Measurements from ENCODE around the gene ORMDL3. TPM values are rescaled to one million over a fixed set of nuclear protein-coding genes. Genes with fewer than 3 reads are reported as not detected.
A peak's percentile ranks its signal among the peaks of the same experiment; 100 is the strongest.

Gene ORMDL3
- 10 to 100 TPM; 59.1 to 62.3 TPM for total RNA-seq

GRCh38 chr17:39927101-39927928 is at the start of gene ORMDL3, which contains the start of gene LRRC3C:
Gene ORMDL3, minus strand, starts transcription at chr17:39927601. Its CDS starts 3,398 bp downstream, at chr17:39924203.
Gene LRRC3C, plus strand, starts transcription at chr17:39927732. Its CDS starts 13,792 bp downstream, at chr17:39941524.
- peaks cover 25% of the 10 kb centered on the region for H3K36me3 Mint-ChIP-seq

GRCh38 chr17:39975801-39976200 is 48.4 kb upstream of the ORMDL3 start:
- H3K27me3 Mint-ChIP-seq, result peaks cover 10% of the 10 kb centered on the region

More at GRCh38 chr17:39927101-39927928, at the start of gene ORMDL3, which contains the start of gene LRRC3C:
- Mint-ChIP-seq H3K9me3 (no peaks in the 10 kb centered on the region), H3K27me3 (no peaks in the 10 kb centered on the region), H3K4me3 (peak within 1 kb of the TSS; percentile 96), H3K27ac (peak within 1 kb of the TSS; percentile 96), H3K4me1 (peaks cover 57% of the 10 kb centered on the region)
- DNase-seq, result peak; percentile 95

GRCh38 chr17:39974433-39974832 is 47.0 kb upstream of the ORMDL3 start:
- Mint-ChIP-seq H3K36me3 (no peaks in the 10 kb centered on the region), H3K27me3 (peaks cover 19% of the 10 kb centered on the region), H3K27ac (no peak overlapping the region), H3K4me3 (no peak overlapping the region), H3K4me1 (peaks cover 2% of the 10 kb centered on the region), H3K9me3 (no peaks in the 10 kb centered on the region)
- no peak for DNase-seq

More at GRCh38 chr17:39975801-39976200, 48.4 kb upstream of the ORMDL3 start:
- no peak overlapping the region for H3K4me3 Mint-ChIP-seq
- H3K36me3 Mint-ChIP-seq, result no peaks in the 10 kb centered on the region
- H3K27ac Mint-ChIP-seq, result no peak overlapping the region
- no peak for DNase-seq
- H3K9me3 Mint-ChIP-seq, result no peaks in the 10 kb centered on the region
- H3K4me1 Mint-ChIP-seq, result peaks cover 10% of the 10 kb centered on the region

GRCh38 chr17:39973496-39973895 is 46.1 kb upstream of the ORMDL3 start:
- no peak overlapping the region for H3K4me3 Mint-ChIP-seq
- H3K27ac Mint-ChIP-seq, result no peak overlapping the region
- H3K9me3 Mint-ChIP-seq, result no peaks in the 10 kb centered on the region
- no peaks in the 10 kb centered on the region for H3K4me1 Mint-ChIP-seq
- peaks cover 23% of the 10 kb centered on the region for H3K27me3 Mint-ChIP-seq
- no peak for DNase-seq
- H3K36me3 Mint-ChIP-seq, result no peaks in the 10 kb centered on the region

GRCh38 chr17:39972271-39972670 is 44.9 kb upstream of the ORMDL3 start:
- Mint-ChIP-seq H3K27me3 (peaks cover 23% of the 10 kb centered on the region), H3K36me3 (no peaks in the 10 kb centered on the region), H3K4me1 (no peaks in the 10 kb centered on the region), H3K4me3 (no peak overlapping the region), H3K27ac (no peak overlapping the region), H3K9me3 (no peaks in the 10 kb centered on the region)
- DNase-seq, result no peak

- Mint-ChIP-seq H3K9me3 (no peaks in the 10 kb centered on the region), H3K36me3 (no peaks in the 10 kb centered on the region), H3K4me1 (no peaks in the 10 kb centered on the region), H3K27ac (no peak overlapping the region), H3K27me3 (peaks cover 23% of the 10 kb centered on the region), H3K4me3 (no peak overlapping the region)
- DNase-seq, result no peak
These were observed 43.7 kb upstream of the ORMDL3 start for GRCh38 chr17:39971076-39971603.

- no peak for DNase-seq
- Mint-ChIP-seq H3K4me3 (no peak overlapping the region), H3K27ac (no peak overlapping the region), H3K4me1 (no peaks in the 10 kb centered on the region), H3K36me3 (no peaks in the 10 kb centered on the region), H3K27me3 (peaks cover 23% of the 10 kb centered on the region), H3K9me3 (no peaks in the 10 kb centered on the region)
These were observed 42.8 kb upstream of the ORMDL3 start for GRCh38 chr17:39970157-39970692.

GRCh38 chr17:39969375-39969774 is 42.0 kb upstream of the ORMDL3 start:
- Mint-ChIP-seq H3K4me1 (no peaks in the 10 kb centered on the region), H3K27ac (no peak overlapping the region), H3K9me3 (no peaks in the 10 kb centered on the region), H3K27me3 (peaks cover 23% of the 10 kb centered on the region), H3K4me3 (no peak overlapping the region), H3K36me3 (no peaks in the 10 kb centered on the region)
- no peak for DNase-seq

- no peak overlapping the region for H3K27ac Mint-ChIP-seq
These were observed 41.4 kb upstream of the ORMDL3 start for GRCh38 chr17:39968761-39969160.

GRCh38 chr17:39966771-39967170 is 39.4 kb upstream of the ORMDL3 start:
- H3K9me3 Mint-ChIP-seq, result no peaks in the 10 kb centered on the region
- H3K36me3 Mint-ChIP-seq, result no peaks in the 10 kb centered on the region
- H3K27ac Mint-ChIP-seq, result no peak overlapping the region
- no peak overlapping the region for H3K4me3 Mint-ChIP-seq
- H3K27me3 Mint-ChIP-seq, result peaks cover 22% of the 10 kb centered on the region
- no peak for DNase-seq
- H3K4me1 Mint-ChIP-seq, result peaks cover 10% of the 10 kb centered on the region

More at GRCh38 chr17:39968761-39969160, 41.4 kb upstream of the ORMDL3 start:
- Mint-ChIP-seq H3K9me3 (no peaks in the 10 kb centered on the region), H3K27me3 (peaks cover 23% of the 10 kb centered on the region), H3K36me3 (no peaks in the 10 kb centered on the region), H3K4me3 (no peak overlapping the region), H3K4me1 (peaks cover 4% of the 10 kb centered on the region)
- no peak for DNase-seq

- no peak overlapping the region for H3K27ac Mint-ChIP-seq
- no peak overlapping the region for H3K4me3 Mint-ChIP-seq
These were observed 37.8 kb upstream of the ORMDL3 start for GRCh38 chr17:39965017-39965699.

GRCh38 chr17:39963829-39964228 is 36.4 kb upstream of the ORMDL3 start:
- no peak for DNase-seq
- Mint-ChIP-seq H3K9me3 (no peaks in the 10 kb centered on the region), H3K27me3 (no peaks in the 10 kb centered on the region), H3K36me3 (no peaks in the 10 kb centered on the region), H3K27ac (no peak overlapping the region), H3K4me3 (no peak overlapping the region), H3K4me1 (peaks cover 15% of the 10 kb centered on the region)

More at GRCh38 chr17:39965017-39965699, 37.8 kb upstream of the ORMDL3 start:
- no peaks in the 10 kb centered on the region for H3K36me3 Mint-ChIP-seq
- peaks cover 9% of the 10 kb centered on the region for H3K27me3 Mint-ChIP-seq
- DNase-seq, result no peak
- H3K4me1 Mint-ChIP-seq, result peaks cover 10% of the 10 kb centered on the region
- H3K9me3 Mint-ChIP-seq, result no peaks in the 10 kb centered on the region

GRCh38 chr17:39962642-39963220 is 35.3 kb upstream of the ORMDL3 start, which contains the start of gene GSDMA:
Gene GSDMA, plus strand, starts transcription at chr17:39963004. Its CDS starts 2,684 bp downstream, at chr17:39965688.
- Mint-ChIP-seq H3K4me1 (peaks cover 16% of the 10 kb centered on the region), H3K27me3 (no peaks in the 10 kb centered on the region), H3K27ac (no peak within 1 kb of the TSS), H3K4me3 (no peak within 1 kb of the TSS), H3K9me3 (no peaks in the 10 kb centered on the region), H3K36me3 (no peaks in the 10 kb centered on the region)
- no peak for DNase-seq

GRCh38 chr17:39960524-39961041 is 33.2 kb upstream of the ORMDL3 start:
- peaks cover 16% of the 10 kb centered on the region for H3K4me1 Mint-ChIP-seq
- DNase-seq, result no peak
- H3K9me3 Mint-ChIP-seq, result no peaks in the 10 kb centered on the region
- no peaks in the 10 kb centered on the region for H3K27me3 Mint-ChIP-seq
- no peaks in the 10 kb centered on the region for H3K36me3 Mint-ChIP-seq
- H3K27ac Mint-ChIP-seq, result no peak overlapping the region
- no peak overlapping the region for H3K4me3 Mint-ChIP-seq

Data from activated naive CD8-positive, alpha-beta T cell treated with anti-CD3 and anti-CD28 coated beads for 36 hours (primary cell).